Prostate gland (tissue), 2 donors: Measurements from ENCODE around the gene ADAM22. TPM values are rescaled to one million over a fixed set of nuclear protein-coding genes. Genes with fewer than 3 reads are reported as not detected.

Experiments used
- DNase-seq: peaks from one replicate; pipeline ENCODE4 v3.0.0-alpha.2; 2019; ENCODE audit warnings: low spot score
- H3K27ac ChIP-seq, 2 donors: fragments of 200-600 bp; sonication (generic); 2 replicates each; pipeline ENCODE4 v1.5.1; 2017 to 2019
- H3K27me3 ChIP-seq: fragments of 200-600 bp; sonication (generic); replicated peaks from 2 replicates; pipeline ENCODE4 v1.5.1; 2019; ENCODE audit not compliant: insufficient read depth
- H3K36me3 ChIP-seq, 2 donors: fragments of 200-600 bp; sonication (generic); 1 replicate in 1 of 2; 2 replicates in 1 of 2; pipeline versions ENCODE4 v1.5.1 to v1.8.1; 2017 to 2019
- H3K4me1 ChIP-seq: fragments of 200-600 bp; sonication (generic); replicated peaks from 2 replicates; pipeline ENCODE4 v1.5.1; 2019
- H3K4me3 ChIP-seq, 2 donors: fragments of 200-600 bp; sonication (generic); 2 replicates each; pipeline ENCODE4 v1.5.1; 2017 to 2019
- H3K9me3 ChIP-seq: fragments of 200-600 bp; sonication (generic); 2 replicates; pipeline ENCODE4 v1.5.1; 2017
- CTCF ChIP-seq, 4 experiments: fragments of 200-600 bp in 2 of 4; fragments of 450-650 bp in 2 of 4; sonication (generic) in 2 of 4; IDR thresholded peaks; 1 replicate in 3 of 4; 2 replicates in 1 of 4; pipeline ENCODE4 v1.5.1; 2016 to 2019; ENCODE audit warnings: antibody characterized with exemption in 4 of 4, mild to moderate bottlenecking in 2 of 4, moderate library complexity in 2 of 4
- POLR2A ChIP-seq: fragments of 450-650 bp; IDR thresholded peaks from one replicate; pipeline ENCODE4 v1.6.1; 2016; ENCODE audit warnings: antibody characterized with exemption, mild to moderate bottlenecking
- POLR2AphosphoS5 ChIP-seq: sonication (generic); formaldehyde crosslinking; IDR thresholded peaks from one replicate; pipeline ENCODE4 v1.6.1; 2017; ENCODE audit warnings: antibody characterized with exemption
- WGBS: methylation state at CpG from one replicate; pipeline ENCODE4 v1.1.5; 2018; 5-methylcytosine and 5-hydroxymethylcytosine counted together
- intact Hi-C: fragments of 100-400 bp; cut with DNase I; formaldehyde crosslinking; loops from one replicate; pipeline ENCODE4 v1.14.2; 2022
- total RNA-seq, 2 donors: library from RNA; depleted of rRNA; stranded (reverse); fragments of >200 nt; gene quantifications; one replicate each; pipeline ENCODE4 v1.1.0, GENCODE V29; 2016

The ADAM22 gene
- total RNA-seq, 2 donors from 2014 or later: 8.4 to 8.5 TPM

- Histone ChIP-seq H3K27ac (no peak overlapping the region), H3K4me1 (no peaks in the 10 kb centered on the region), H3K36me3 (no peaks in the 10 kb centered on the region), H3K4me3 (no peak overlapping the region), H3K9me3 (no peaks in the 10 kb centered on the region), H3K27me3 (no peaks in the 10 kb centered on the region)
- 89% methylated on average over 2 of the region's 2 CpGs for WGBS
- DNase-seq: no peak
- TF ChIP-seq POLR2A (no peak), CTCF (IDR thresholded peaks at IDR 0.05) (no peak), POLR2AphosphoS5 (no peak)
- intact Hi-C loops: no loop called here
Measured at GRCh38 chr7:88075216-88075615, 141.2 kb downstream of the ADAM22 start.

DNA sequence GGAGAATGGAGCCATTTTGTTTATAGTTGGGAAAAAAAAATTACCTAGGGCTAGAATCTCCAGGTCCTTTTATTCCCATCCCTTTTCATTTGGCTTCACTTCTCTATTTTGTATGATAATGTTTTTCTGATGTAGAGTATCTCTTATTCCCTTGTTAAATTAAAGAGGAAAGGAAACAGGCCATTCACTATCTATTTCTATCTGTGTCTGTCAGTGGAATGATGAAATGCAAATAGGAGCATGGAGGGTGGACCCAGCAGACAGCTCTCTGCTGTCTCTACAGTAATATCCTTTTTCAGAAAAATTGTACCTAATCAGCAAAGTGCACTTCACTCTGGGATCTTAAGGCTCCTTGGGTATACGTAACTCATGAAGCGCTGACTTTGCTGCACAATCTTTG, 149.8 kb downstream of the ADAM22 start:
- WGBS: 69% methylated on average over 2 of the region's 2 CpGs
- H3K27me3 ChIP-seq: no peaks in the 10 kb centered on the region
- no peaks in the 10 kb centered on the region for H3K36me3 ChIP-seq
- H3K4me1 ChIP-seq: no peaks in the 10 kb centered on the region
- intact Hi-C loops: no loop called here
- no peaks in the 10 kb centered on the region for H3K9me3 ChIP-seq
- no peak overlapping the region for H3K27ac ChIP-seq
- H3K4me3 ChIP-seq: no peak overlapping the region
- no peak for DNase-seq
- TF ChIP-seq POLR2A (no peak), POLR2AphosphoS5 (no peak), CTCF (IDR thresholded peaks at IDR 0.05) (no peak)

DNA sequence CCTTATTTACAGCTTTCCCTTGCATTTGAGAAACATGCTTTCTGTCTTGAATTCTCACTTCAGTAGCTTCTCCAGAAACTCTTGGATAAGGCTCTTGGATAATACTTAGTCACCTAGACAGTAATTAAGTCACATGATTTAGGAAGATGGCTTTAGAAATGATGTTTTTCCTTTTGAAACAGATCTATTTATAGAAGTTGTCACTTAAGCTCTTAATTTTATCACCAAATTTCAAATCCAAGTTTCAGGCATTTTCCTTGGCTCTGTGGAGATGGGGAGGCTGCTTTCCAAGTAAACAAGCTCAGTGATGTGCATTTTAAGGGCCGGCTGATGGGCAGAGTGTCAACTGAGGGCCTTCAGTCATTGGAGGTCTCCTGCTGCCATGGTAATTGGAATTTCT, 155.5 kb downstream of the ADAM22 start:
- DNase-seq: no peak
- Histone ChIP-seq H3K27me3 (no peaks in the 10 kb centered on the region), H3K4me1 (no peaks in the 10 kb centered on the region), H3K9me3 (no peaks in the 10 kb centered on the region), H3K27ac (no peak overlapping the region), H3K4me3 (no peak overlapping the region), H3K36me3 (no peaks in the 10 kb centered on the region)
- TF ChIP-seq POLR2A (no peak), POLR2AphosphoS5 (no peak), CTCF (IDR thresholded peaks at IDR 0.05) (no peak)
- WGBS: 58% methylated on average over 1 of the region's 1 CpG
- intact Hi-C loops: no loop called here

- TF ChIP-seq POLR2AphosphoS5 (no peak), CTCF (IDR thresholded peaks at IDR 0.05) (no peak), POLR2A (no peak)
- no peaks in the 10 kb centered on the region for H3K27me3 ChIP-seq
- H3K27ac ChIP-seq: no peak overlapping the region
- DNase-seq: no peak
- intact Hi-C loops: no loop called here
- 76% methylated on average over 1 of the region's 1 CpG for WGBS
- H3K36me3 ChIP-seq: no peaks in the 10 kb centered on the region
- no peaks in the 10 kb centered on the region for H3K9me3 ChIP-seq
- no peak overlapping the region for H3K4me3 ChIP-seq
- no peaks in the 10 kb centered on the region for H3K4me1 ChIP-seq
Measured at GRCh38 chr7:88090240-88090639, 156.2 kb downstream of the ADAM22 start.

DNA sequence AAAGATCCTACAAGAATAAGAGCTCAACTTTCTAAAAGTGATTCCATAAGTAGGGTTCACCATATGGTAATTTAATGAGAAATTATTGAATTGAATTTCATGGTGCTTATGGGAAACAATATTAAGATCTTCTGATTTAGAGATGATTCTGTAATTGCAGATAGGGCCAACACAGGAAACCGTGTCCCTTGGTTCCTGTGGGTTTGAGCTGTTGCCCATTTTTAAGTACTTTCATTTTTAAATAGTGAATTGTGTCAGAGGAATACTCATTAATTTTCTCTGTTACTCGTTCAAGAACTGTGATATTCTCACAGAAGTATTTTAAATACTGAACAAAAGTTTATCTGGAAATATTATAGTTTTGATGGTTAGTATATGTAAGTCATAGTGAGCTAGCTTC, 156.6 kb downstream of the ADAM22 start:
- TF ChIP-seq POLR2A (no peak), POLR2AphosphoS5 (no peak), CTCF (IDR thresholded peaks at IDR 0.05) (no peak)
- WGBS: 4% methylated on average over 2 of the region's 2 CpGs

More for the DNA sequence above, 156.6 kb downstream of the ADAM22 start:
- H3K9me3 ChIP-seq: no peaks in the 10 kb centered on the region
- intact Hi-C loops: no loop called here
- no peak for DNase-seq
- H3K36me3 ChIP-seq: no peaks in the 10 kb centered on the region
- H3K4me3 ChIP-seq: no peak overlapping the region
- no peak overlapping the region for H3K27ac ChIP-seq
- H3K27me3 ChIP-seq: no peaks in the 10 kb centered on the region
- H3K4me1 ChIP-seq: no peaks in the 10 kb centered on the region
